NK-92 treated with Interleukin-12 subunit alpha and Interleukin-12 subunit beta, amount 100 ng/mL, for 24 hours (cell line): ENCODE data around the gene OSBPL2.

Source experiments
- DNase-seq: peaks from one replicate; lab custom pipeline; 2025; lab: John Stamatoyannopoulos, UW

The OSBPL2 gene

DNA sequence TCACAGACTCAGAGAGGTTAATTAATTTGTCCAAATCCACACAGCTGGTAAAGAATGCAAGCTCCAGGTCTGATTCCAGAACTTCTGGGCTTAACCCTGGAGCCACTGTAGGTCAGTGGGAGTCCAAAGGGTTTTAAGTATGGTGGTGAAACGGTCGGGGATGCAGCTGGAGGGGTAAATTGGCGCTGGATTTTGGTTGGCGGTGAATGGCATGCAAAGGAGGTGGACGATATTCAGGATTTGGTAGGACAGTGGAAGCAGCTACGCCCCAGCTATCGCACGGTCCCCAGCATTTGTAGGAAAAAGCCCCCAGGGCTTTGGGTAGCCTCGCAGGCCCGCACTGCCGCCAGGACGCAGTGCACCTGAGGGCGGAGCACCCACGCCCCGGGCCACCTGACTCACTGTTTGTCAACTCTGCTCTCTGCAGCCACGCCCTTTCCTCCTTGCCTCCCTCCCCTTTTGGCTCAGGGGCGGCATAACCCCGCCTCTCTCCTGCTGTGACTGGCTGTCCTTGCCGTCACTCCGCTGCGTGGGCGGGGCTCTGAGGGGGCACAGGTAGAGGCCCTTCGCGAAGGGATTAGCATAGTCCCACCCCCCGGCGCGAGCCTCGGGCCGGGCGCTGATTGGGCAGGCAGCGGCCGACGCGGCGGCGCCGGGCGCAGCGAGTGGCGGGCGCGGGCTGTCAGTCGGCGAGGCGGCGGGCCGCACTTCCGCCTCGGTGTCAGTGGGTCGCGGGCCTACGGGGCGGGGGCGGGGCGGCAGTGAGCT is at the start of gene OSBPL2:
Gene OSBPL2 (plus strand): TSS at position 721 of the 768 bp plus-strand sequence. CDS start 17,664 bp downstream, outside the sequence.
- DNase-seq = peak; percentile 98

DNA sequence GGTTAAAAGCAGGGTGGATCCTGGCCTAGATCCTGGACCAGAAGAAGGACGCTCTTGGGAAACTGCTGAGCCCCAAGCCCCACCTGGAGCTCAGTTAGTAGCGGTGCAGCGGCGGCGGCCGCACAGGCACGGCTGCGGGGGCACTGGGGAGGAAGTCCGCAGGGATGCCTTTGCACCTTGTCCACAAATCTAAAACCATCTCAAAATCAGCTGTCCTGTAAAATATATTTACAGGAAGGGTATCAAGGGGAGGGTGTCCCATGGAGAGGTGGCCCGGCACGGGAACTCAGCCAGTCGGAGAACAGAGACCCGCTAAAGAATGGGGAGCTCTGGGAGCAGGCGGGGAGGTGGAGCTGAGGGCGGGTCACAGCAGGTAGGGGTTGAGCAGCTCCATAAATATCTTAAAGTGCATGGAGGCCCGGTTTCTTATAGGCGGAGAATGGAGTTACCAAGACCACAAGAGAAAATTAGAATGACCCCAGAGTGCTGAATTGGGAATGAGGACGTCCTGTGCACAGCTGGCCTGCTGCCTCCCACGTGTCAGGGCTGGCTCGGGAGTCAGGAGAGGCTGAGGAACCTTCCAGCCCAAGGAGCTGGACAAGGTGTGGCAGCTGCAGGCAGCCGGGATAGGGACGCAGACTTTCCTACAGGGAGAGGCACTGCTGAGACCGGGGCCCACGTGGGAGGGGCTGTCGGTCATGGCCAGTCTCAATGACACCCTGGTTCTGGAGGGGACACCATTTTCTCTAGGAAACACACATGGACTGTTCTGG is 47.5 kb upstream of the OSBPL2 start:
- no peak for DNase-seq

DNA sequence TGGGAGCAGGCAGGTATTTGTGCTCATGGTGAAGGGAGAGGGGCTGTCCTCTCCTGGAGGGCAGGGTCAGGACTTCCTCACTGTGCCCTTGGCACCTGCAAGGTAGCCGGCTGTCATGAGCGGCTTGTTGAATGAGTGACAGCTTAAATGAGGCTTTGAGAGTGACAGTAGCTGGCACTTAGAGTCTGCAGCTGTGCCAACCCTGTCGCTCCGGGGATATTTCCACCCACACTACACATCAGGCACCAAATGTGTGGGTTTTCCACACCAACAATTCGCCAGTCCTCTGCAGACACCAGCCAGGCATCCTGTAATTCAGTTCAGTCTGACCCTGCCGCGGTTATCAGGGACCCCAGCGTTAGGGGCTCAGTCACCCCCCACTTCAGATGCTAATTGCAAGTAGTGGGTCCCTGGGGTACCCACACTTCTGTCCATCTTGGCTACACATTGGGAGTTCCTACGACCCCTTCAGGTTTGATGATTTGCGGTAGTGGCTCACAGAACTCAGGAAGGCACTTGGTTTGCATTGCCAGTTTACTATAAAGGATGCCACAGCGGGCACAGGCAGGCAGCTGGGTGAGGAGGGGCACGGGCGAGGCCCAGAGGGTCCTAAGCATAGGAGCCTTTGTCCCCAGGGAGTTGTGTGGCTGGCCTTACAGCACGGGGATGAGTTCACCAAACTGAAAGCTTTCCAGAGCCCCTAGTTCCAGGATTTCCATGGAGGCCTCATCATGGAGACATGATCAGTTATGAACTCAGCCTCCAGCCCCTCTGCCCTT is 46.4 kb upstream of the OSBPL2 start:
- DNase-seq = no peak

DNA sequence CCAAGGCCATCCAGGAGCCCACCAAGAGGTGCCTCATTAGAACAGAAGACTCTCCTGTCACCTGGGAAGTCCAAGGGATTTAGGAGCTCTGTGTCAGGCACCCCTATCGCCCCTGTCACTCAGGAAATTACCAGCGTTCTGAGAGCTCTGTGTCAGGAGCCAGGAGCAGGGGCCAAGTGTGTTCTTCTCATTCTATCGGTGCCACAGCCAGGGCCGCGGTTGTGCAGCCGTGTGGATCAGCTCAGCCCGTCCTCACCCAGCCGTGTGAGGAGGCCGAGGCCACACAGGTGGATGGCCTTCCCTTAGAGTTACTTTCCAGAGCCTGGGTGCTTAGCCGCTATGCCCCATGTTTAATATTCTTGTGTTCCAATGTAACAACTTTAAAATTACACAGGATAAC is 45.7 kb upstream of the OSBPL2 start:
- DNase-seq = no peak

DNA sequence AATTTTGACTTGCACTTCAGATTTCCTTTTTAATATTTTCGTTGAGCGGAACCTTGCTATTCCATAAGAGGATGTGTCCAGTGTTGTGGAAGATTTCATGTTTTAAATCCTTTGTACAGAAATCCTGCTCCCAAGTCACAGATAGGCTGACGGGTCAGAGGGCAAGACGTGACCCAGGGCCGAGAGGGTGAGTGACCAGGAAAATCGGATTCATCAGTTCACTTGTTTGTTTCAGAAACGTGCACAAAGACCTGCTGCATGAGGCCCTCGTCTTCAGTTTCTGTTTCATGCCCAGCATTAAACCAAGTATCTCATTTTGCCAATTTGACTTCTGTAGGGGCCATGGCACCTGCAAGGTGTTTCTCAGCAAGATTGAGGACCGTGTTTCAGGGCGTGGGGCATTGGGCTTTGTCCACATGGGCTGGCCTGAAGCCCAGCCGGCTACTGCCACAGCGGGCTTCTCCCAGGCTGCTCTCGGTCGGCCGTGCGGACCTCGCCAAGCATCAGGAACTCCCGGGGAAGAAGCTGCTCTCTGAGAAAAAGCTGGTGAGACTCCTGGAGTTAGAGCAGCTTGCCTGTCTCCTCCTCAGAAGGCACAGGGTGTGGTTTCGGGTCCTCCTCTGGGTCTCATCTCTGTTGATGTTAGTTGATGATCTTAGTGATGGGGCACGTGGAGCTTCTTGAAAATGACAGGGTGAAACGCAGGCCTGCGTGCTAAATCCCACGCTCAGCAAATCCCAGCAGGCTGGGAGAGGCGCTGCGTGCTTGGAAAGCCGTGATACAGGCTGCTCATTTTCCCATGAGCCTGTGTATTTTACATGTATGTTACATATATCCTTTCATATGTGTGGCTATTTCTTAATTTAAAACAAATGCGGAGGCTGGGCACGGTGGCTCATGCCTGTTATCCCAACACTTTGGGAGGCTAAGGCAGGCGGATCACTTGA is 45.0 kb upstream of the OSBPL2 start:
- no peak for DNase-seq

- DNase-seq = no peak
These were observed 43.3 kb upstream of the OSBPL2 start for GRCh38 chr20:62195075-62195405.

GRCh38 chr20:62195736-62196135 is 42.6 kb upstream of the OSBPL2 start:
- DNase-seq = no peak

GRCh38 chr20:62196286-62196685 is 42.0 kb upstream of the OSBPL2 start:
- DNase-seq = no peak

DNA sequence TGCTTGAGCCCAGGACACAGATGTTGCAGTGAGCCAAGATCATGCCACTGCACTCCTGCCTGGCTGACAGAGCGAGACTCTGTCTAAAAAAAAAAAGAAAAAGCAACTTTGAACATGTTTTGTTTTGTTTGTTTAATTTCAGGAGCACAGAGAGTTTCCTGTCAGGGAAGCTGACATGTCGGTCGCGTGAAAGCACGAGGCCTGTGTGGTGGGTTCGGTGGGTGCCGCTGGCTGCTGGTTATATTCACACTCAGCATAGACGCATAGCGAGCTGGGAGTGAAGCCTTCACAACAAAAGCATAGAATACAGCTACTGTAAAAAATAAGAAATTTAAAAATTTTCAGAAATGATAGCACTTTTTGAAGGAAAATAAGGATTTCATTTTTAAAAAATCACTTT is 41.0 kb upstream of the OSBPL2 start:
- DNase-seq = no peak

DNA sequence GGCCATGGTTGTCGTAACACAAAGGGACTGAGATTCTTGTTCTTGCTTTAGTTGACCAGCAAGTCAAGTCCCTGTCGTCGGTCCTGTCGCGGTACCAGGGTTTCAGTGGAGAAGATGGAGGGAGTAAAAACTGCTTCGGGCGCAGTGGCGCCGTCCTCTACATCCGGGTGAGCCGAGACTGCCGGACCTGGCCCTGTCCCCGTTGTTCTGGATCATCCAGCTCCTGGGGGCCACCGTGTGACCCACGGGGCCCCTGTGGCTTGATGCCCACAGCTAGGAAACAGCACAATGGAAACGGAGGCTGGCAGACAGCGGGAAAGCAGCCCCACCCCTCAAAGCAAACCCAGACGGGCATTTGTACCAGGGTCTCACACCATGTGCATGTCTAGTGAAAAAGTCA is 40.5 kb upstream of the OSBPL2 start:
- DNase-seq = no peak

DNA sequence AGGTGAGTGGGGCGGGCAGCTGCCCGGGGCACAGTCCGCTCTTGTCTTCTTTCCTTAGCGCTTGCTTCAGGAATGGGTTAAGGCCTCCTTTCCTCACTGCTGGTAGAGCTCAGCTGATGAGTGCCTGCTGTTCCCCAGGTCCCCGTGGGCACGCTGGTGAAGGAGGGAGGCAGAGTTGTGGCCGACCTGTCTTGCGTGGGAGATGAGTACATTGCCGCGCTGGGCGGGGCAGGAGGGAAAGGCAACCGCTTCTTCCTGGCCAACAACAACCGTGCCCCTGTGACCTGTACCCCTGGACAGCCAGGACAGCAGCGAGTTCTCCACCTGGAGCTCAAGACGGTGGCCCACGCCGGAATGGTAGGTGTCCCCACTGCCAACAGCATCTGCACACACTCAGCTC is 39.8 kb upstream of the OSBPL2 start:
- no peak for DNase-seq

GRCh38 chr20:62198931-62199330 is 39.4 kb upstream of the OSBPL2 start:
- no peak for DNase-seq

DNA sequence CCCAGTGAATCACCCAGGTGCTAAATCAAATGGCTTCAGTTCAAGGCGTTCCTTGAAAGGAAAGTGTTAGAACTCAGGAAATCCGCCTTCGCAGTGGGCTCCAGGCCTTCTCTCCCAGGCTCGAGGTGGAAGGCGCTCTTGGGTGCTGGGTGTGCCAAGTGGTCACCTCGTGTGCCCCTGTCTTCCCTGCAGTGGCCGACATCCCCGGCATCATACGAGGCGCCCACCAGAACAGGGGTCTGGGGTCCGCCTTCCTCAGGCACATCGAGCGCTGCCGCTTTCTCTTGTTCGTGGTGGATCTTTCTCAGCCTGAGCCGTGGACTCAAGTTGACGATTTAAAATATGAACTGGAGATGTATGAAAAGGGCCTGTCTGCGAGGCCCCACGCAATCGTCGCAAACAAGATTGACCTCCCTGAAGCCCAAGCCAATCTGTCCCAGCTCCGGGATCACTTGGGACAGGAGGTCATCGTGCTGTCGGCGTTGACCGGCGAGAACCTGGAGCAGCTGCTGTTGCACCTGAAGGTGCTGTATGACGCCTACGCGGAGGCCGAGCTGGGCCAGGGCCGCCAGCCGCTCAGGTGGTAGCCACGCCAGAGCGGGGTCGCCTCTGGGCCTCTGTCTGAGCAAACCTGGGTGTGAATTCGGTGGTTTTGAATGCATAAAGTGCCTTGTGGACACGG is 37.7 kb upstream of the OSBPL2 start:
- no peak for DNase-seq

DNA sequence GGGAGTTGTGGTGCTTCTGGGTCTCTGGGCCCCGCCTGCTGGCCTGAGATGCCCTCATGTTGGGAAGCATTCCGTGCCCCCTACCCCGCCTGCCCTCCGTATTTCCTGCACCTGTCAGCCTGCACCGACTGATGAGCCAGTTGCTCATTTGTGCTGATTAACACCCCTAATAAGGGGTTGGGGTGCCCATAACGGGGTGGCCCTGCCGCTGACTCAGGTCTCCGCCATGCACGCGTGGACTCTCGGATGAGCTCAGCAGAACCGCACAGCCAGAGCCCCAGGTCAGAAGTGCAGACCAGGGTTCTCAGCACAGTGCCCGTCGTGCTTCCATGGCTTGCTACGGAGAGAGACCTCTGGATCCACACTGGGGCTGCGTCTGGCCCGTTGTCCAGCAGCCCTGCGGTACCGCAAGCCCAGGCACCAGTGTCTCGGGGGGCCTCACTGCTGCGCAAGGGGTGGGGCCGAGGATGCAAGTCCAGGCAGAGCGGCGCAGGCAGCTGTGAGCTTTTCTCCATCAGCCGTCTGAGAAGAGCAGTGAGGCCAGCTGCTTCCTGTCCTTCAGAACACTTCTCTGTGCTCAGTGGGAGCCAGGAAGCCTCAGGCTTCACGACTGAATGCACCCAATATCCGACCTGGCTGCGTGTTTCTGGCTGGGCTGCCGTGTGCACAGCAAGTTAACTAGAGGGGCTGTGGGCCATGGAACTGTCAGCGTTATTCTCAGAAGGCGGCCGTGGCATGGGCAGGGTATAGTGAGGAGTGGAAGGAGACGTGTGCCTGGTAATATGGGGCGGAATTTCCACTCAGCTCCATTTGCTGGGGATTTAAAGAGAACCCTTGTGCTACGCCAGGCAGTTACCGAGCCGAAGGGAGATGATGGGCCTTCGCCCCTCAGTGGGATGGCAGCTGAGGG is 36.9 kb upstream of the OSBPL2 start:
- DNase-seq = no peak

DNA sequence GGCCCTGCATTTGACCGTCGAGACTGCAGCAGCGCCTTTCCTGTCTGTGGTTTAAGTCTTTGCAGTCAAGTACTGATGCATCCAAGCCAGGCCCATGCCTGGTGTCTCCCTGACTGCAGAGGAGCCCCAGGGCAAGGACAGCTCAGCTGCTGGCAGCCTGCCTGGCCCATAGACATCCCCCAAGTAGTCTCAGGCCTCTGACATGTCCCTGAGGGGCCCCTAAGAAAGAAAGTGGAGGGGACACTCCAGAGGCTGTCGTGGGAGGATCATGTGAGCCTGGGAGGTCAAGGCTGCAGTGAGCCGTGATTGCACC is 36.3 kb upstream of the OSBPL2 start:
- DNase-seq = no peak

DNA sequence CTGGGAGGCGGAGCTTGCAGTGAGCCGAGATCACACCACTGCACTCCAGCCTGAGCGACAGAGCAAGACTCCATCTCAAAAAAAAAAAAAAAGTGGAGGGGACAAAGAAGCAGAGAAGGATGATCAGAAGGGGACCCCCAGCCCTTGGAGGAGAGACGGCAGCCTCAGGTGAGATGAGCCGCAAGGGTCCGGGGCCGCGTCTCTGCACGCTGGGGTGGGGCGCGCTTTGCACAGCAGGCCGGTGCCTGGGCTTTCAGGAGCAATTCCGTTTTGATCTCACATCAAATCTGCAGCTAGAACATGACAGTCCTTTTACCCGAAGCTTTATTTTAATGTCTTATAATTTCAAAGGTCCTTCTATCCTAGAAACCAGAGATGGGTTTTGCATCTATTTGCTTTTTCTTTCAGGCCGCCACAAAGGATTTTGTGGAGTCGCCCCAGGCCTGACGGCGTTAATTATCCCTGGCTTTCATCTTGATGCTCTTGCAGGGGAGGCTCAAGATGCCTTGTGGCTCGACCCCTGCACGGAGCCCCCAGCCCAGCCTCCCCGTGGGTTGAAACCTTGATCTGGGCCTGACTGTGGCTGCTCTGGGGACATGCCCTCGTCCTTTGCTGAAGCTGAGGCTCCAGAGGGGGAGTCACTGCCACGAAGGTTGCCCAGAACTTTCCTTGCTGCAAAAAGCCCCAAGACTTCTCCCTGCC is 35.5 kb upstream of the OSBPL2 start:
- no peak for DNase-seq

DNA sequence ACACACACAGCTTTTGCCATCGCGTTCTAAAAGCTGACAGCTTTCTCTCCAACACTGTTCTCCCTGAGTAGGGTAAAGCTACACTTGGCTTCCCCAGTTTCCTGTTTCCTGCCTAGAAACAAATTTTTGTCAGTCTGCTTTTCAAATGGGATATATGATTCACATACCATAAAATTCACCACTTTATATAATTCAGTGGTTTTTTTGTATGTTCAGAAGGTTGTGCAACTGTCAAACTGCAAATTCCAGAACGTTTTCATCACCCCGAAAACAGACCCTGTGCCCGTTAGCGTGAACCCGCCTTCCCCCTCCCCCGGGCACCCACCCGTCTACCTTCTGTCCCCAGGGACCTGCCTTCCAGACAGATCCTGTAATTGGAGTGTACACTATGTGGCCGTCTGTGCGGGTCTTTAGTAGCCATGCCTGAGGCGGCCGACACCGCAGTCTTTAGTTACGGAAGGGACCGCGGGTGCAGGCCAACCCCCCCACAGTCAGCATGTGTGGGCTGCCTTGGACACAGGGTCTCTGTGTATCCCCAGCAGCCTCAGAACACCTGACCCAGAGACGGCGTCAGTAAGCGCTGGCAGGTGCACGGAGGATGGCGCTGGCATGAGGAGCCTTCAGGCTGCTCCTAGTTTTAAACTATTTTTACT is 34.8 kb upstream of the OSBPL2 start:
- no peak for DNase-seq

DNA sequence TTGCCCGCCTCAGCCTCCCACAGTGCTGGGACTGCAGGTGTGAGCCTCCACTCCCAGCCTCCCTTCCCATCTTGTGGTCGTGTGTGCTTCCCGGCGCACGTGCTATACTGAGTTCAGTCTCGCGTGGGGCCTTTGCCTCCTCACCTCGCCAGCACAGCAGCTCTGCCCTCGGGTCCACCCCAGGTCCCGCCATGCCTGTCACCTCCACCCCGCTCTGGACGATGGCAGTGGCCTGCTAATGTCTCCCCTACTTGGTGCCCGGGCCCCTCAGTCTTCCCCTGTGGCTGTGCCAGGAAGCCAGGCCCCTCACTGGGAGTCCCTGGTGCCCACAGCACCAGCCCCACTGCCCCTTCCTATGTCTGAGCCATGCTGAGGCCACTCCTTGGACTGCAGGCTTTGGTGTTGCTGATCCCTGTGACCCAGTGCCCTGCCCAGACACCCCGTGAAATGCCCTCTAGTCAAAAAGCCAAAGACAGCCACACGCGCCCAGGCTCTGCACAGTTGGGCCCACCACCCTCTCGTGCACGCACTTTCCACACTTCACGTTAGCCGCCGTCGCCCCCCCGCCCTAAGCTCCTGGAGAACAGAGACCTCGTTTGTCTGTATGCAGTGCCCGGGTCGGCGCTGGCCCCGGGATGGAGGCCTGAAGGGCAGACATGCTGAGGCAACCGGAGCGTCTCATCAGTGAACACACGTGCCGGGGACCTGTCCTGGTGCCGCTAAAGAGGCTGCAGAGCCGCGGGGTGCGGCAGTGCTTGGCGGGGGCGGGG is 32.5 kb upstream of the OSBPL2 start:
- no peak for DNase-seq
